HG02763 (cell line): ENCODE results near the gene DYSF.

ENCODE experiments used
- ATAC-seq: cut with Tn5 transposase; IDR thresholded peaks from one replicate; pipeline ENCODE4 v1.9.1; 2021; ENCODE audit warnings: mild to moderate bottlenecking, moderate library complexity; ENCODE audit not compliant: unreplicated experiment

Gene DYSF

DNA sequence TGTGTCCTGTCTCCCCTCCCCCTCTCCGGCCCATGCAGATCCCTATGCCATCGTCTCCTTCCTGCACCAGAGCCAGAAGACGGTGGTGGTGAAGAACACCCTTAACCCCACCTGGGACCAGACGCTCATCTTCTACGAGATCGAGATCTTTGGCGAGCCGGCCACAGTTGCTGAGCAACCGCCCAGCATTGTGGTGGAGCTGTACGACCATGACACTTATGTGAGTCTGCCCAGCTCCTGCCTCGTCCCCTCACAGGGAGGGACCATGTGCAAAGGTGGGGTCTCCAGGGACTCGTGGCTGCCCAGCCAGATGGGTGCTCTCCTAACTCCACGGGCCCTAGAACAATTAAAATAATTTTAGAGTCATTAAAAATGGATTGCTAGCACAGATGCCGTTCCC, 145.2 kb downstream of the DYSF start:
- no peak for ATAC-seq

DNA sequence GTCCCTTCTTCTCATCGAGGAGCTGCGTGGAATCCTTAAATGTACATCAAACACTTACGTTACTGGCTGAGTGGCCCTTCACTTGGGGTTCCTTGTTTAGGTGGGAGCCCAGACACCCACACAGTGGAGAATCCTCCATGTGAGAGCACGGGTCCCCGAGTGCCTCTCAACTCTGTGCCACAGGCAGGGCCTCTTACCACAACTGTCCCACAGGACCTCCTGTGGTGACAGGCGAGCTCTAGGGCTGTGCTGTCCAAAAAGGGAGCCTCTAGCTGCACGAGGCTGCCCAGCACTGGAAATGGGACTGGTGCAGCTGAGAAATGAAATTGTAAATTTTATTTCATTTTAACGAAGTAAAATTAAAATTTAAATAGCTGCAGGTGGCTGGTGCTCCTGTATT, 145.7 kb downstream of the DYSF start:
- ATAC-seq: no peak

DNA sequence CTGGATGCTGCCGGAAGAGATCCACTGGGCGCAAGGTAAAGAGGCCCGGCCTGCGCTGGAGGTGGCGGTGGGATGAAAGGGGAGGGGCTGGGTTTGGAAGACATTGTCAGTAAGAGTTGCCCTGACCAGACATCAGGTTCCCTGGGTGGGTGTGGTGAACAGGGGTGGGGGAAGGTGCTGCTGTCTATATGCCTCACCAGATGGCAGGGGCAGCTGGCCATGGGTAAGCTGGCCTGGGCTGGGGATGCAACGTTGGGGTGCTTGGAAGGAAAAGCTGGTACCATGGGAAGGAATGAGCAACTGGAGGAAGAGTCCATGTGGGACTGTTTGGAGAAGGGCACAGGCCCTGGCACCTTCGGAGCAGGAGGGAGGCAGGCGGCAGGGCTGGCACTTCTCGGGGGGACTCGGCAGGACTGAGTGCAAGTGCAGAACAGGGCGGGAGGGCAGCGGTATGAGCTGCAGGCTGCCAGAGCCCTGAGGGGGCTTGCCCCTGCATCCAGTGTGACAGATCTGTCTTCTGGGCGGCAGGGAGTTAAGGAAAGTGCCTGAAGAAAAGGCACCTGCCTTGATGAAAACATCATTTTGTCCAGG, 146.4 kb downstream of the DYSF start:
- no peak for ATAC-seq

DNA sequence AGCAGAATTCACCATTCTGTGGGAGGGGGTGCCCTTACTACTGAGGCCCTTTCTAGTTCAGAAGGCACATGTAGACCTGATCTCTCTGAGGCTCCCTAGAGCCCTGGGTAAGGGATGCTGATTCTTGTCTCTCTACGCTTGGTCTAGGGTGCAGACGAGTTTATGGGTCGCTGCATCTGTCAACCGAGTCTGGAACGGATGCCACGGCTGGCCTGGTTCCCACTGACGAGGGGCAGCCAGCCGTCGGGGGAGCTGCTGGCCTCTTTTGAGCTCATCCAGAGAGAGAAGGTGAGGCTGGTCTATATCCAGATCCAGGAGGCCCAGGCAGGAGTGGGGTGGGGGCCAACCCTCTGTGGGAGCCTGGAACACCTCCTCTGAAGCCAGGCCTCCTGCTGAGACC, 147.2 kb downstream of the DYSF start:
- no peak for ATAC-seq

DNA sequence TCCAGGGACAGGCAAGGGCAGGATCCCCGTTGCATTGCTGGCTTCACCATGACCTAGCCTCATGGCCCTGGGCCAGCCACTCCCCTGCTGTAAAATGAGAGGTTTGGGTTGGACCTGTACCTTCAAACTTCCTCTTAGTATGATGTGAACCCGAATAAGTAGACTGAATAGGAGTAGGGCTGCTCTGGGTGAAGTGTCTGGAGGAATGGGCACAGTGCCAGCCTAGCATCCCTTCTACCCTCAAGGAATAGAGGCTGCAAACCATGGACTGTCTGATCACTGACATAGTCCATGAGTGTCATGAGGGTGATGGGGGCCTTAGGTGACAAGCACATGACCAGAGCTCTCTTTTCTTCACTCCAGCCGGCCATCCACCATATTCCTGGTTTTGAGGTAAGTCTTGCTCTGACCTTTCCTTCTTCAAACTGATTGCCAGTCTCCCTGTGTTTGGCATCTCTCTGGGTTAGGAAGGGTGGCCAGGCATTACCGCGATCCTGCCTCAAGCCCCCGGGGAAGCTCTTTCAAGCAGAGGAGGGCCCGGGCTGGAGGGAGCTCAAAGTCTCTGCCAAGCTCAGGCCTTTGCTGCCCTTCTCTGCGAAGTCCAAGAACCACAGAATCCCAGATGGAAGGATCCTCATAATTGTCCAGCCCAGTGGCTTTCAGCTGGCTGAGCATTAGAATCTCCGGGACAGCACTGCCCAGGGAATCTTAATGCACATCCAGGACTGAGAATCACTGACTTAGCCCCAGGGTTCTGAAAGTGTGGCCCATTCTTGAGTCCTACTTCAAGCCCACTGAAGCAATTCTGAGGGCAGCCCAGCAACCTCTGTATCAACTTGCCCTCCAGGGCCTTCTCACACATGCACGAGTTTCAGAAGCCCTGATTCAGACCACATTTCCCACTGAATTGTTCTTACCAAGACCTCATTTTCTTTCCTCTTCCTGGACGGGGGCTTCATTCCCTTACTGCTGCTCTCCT, 148.1 kb downstream of the DYSF start:
- no peak for ATAC-seq

DNA sequence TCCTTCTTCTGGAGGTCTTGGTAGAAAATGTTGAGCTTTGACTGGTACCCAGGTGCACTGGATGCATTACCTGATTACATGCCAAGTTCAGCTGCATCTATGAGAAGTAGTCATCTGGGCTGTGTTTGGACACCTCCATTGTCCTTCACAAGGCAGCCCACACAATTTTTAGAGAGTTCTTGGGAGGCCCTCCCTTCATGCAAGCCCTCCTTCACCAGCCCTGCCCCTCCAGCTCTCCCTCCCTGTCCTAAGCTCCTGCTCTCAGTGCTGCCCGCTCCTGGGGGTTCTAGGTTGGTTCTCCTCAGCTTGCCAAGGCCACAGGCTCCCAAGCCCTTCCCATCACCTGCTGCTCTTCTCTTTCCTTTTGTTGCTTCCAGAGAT, 148.7 kb downstream of the DYSF start:
- ATAC-seq: no peak

DNA sequence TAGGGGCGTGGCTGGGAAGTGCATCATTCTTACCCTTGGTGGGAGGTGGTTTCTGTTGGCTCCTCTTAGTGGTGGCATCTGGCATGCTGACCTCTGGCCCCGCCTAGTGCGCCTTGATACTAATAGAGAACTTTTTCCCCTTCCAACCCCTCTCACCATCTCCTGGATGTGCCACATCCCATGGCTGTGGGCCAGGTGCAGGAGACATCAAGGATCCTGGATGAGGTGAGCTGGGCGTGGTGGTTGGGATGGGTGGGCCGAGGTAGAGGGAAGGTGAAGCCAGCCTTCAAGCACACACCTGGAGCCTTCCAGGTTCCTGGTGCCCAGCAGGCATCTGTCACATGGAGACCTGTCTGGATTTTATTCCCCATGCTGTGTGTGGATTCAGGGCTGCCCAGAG, 149.2 kb downstream of the DYSF start:
- no peak for ATAC-seq

DNA sequence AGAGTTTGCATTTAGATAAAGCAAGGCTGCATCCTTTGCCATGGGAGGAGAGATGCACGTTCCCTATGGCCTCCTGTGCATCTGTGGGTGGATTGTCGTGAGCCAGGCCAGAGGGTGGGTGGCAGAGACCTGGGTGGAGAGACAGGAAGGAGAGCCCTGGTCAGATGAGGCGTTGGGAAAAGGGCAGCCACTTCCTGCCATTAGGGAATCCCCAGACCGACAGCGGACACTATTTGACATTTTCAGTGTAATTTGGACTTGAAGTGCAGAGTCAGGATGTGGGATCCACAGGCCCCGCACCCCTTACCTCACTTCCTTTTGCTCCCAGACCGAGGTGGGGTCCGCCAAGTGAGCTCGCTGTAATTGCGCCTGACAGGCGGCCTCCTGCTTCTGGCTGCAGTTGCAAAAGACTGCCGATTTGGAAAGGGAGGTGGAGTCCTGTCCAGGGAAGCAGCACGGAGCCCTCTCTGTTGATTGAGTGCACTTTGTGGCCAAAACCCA, 150.0 kb downstream of the DYSF start:
- no peak for ATAC-seq

DNA sequence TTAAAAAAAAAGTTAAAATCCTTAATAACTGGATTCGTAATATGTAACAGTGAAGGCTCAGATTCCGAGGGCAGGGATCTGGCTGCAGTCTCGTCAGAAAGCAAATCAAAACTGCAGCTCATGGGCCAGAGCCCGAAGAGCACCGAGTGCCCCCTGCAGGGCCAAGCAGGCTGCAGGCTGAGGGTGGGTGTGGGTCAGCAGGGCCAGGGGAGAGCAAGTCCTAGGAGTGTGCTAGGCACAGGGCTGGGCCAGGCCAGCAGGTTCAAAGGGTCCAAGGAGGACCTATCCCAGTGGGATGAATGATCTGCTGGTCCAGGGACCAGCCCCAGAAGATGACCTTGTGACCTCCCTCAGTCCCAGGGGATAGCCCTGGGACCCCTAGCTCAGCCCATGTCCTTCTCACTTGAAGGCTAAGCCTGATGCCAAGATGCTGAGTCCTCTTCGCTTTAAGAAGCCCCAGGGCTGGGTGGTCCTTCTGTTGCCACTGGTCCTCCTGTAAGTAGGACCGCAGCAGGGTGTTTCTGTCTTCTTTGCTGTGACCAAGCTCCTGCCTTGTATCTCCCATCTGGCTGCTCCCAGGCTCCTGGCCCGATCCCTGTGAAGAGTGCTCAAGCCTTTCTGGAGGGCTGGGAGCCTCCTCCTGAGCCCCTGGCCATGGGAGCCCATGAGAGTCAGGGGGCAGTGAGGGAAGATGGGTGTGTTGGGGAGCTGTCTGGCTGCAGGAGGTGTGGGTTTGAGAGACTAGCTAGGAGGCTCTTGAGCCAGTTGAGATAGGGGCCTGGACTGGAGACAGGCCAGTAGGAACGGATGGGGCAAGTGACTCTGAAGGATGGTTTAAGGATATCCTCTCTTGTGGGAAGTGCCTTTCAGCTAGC, 150.7 kb downstream of the DYSF start:
- ATAC-seq: no peak

DNA sequence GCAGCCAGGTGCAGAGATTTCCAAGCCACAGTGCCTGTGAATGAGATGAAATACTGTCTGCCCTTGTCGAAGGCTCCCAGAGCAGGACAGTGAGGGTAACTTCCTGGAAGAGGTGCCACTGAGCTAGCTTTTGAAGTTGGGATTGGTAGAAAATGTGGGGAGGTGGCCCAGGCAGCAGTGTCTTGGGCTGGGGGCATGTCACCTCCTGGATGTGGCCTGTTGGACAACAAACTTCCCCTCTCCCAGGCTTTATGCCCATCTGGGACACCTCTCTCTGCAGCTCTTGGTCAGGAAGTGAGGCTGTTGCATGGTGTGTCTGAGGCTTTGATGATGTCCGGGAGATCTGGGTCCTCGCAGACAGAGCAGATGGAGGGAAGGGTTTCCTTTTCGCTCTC, 151.4 kb downstream of the DYSF start:
- ATAC-seq: no peak

DNA sequence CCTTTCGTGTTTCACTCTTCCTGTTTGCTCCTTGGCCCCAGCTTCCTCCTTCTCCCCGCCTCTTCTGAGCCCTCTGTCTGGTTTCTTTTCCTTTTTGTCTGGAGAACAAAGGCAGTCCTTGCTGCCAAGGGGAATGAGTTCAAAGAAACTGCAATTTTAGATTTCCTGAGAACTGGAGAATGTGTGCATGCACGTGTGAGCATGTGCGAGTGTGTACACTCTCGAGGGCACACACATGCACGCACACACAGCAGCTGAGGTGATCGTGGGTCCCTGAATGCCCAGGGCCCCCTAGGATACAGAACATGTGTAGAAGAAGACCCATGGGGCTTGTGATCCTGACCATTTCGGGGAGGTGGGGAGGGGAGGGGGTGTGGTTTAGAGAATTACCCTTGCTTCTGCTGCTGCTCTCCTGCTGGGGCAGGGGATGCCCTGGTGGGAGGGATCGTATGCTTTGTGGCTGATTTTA, 151.8 kb downstream of the DYSF start:
- ATAC-seq: no peak

DNA sequence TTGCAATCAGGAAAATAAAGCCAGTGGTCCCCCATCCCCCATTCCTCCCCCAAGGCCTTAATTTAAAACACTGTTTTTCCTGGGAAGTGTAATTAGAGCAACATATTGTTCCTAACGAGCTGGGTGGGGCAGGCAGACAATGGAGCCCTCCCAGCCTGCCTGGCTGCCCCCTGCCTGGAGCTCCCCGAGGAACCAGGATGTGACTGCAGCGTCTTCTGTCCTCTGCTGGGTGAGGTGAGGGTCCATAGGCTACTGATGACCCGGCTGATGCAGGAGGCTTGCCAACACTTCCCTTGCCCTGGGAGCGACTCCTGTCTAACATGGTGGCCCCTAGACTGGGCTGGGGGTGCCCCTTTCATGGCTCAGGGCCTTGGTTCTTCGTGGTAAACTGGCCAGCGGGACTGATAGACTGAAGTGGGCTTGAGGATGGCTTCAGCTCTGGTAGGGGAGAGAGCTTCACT, 152.4 kb downstream of the DYSF start:
- no peak for ATAC-seq

DNA sequence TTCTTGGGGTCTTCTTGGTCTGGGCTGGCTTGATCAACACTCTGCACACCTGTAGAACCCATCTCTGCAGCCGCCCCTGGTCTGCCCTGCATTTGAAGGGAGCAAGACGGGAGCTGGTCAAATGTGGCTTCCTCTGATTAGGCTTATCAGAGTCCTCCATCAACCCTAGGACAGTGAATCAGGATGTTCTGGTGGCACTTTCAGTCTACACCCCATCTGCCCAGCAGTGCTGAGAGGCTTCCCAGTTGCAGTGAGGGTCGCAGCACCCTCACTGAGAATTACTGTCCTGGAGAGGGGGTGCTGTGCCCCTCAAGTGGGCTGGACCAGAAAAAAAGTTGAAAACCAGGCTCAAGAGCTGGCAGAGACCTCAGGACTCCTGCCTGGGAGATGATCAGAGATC, 152.9 kb downstream of the DYSF start:
- no peak for ATAC-seq

DNA sequence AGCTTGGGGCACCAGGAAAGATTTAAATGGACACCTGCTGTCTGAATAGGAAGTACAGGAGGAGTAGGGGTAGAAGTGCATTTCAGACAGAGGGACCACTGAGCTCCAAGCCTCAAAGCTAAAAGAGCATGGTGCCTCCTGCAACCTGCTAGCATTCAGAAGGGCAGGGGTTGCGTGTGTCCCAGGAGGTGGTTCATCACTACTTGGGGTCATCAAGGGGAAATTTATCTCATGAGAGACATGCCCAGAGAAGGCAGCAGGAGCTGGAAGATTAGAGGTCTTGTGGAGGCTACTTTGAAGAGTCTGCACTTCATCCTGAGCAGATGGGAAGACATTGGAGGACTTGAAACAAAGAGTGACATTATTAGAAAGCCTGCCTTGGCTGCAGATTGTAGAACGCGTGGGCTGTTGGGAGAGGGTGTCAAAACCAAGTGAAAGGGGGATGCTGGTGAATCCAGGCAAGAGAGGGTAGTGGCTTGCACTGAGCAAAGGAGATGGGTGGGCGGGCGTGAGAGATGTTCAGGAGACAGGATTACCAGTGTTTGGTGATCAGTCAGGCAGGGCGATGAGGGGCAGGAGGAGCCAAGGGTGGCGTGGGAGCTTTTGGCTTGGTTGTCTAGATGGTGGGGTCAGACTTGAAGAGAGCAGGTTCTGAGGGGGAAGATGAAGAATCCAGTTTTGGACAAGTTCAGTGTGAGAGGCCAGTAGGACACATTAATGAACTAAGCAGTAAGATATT, 154.0 kb downstream of the DYSF start:
- ATAC-seq: no peak

DNA sequence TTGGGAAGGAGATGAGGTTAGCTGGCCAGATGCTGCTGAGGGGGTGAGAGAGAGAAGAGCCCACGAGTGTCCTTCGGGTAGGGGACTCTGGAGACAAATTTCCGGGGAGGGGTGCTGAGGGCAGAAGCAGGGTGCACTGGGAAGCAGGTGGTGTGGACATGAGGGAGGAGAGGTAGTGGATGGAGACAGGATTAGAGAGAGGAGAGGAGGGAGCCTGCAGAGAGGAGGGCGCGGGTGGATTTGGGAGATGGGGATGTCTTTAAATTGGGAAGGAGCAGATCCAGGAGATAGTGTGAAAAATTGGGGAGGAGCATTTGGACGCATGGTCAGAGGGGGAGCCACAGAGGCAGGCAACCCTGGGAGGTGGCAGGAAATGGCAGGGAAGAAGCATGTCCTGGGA, 154.7 kb downstream of the DYSF start:
- ATAC-seq: no peak

DNA sequence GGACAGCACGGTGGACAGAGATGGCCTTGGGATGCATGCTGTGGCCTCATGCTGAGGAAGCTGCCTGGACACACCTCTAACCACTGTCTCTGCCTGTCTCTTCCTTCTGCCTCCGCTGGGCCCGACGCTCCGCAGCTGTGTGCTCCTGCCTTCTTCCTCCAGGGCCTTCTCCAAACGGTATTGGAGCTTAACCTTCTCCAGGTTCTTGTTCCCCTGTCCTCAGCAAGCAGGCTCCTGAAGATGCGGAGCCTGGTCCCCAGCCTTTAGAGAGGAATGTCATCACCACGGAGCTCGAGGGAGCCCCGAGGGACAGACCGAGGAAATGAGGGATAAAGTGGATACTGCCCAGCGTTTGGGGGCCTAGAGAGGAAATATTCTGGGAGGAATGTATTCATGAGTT, 155.1 kb downstream of the DYSF start:
- ATAC-seq: no peak

DNA sequence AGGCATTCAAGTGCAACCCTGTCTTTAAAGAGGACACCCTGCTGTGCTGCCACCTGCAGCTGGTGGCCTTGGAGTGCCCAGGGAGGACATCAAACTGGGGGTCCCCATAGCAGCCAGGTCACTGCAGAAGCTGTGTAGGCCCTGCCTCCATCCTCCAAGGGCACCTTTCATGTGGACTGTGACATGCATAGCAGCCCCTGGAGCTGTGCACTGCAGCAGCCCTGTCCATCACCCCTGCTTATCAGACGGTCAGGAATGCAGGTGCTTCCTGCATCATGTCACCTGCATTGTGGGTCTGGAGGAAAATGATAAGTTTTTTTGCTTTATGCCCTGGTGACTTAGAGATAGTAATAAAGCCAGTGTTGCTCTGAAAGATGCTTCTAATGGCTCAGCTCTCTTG, 155.7 kb downstream of the DYSF start:
- ATAC-seq: no peak

DNA sequence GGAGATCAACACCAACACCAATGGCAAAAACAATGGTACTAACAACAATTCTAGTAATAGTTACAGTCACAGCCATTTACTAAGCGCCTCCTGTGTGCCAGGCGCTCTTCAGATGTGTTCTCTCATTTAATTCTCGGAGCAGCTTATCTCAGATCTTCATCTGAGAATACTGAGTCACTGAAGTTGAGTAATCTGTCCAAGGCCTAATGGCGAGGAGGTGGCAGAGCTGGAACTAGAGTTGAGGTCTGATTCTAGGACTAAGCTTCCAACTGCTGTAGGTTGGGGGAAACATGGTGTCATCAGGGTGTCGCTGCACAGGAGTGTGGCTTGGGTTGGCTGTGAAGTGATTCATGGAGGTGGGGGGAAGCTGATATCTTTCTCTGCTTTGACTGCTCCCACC, 156.1 kb downstream of the DYSF start:
- ATAC-seq: no peak

DNA sequence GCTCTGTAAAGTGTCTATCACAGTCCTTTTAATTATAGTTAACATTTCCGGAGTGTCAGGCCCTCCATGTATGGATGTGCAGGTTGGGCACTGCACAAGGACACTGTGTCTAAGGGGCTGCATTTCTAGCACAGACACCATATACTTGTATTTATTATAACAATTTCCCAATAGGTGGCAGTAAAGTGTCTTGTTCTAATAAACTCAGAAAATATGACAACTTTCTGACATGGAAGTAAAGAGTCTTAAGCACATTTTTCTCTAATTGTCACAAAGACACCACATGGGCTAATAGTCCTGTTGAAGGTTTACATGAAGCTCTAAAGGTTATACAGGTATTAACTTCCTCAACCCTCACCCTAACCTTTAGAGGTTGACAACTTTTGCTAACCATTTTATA, 156.6 kb downstream of the DYSF start:
- no peak for ATAC-seq

DNA sequence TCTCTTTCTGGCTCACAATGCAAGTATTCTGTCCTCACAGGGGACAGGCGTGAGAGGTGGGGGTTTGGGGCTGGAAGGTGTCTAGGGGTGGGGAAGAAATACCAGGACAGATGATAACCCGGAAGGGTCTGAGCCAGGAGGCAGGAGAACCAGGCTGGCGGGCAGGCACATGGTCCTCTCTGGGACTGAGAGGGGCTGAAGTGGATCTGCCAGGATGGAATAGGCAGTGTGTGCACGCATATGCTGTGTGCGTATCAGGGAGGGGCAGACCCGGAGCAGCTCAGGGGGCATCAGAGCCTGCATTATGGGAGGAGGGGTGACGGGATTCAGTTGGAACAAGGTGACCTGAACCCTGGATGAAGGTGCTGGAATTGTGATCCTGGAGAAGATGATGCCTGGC, 157.3 kb downstream of the DYSF start:
- no peak for ATAC-seq
